Pulmonary artery endothelial cell (primary cell): ENCODE data around the gene REEP3. TPM values are rescaled to one million over a fixed set of nuclear protein-coding genes. Genes with fewer than 3 reads are reported as not detected.

Experiments used
- DNase-seq: peaks from one replicate; pipeline ENCODE4 v3.0.0-alpha.2; 2011; ENCODE audit warnings: low read depth, low spot score
- total RNA-seq: library from RNA; depleted of rRNA; stranded (reverse); fragments of >200 nt; gene quantifications from 2 replicates; pipeline ENCODE4 v1.2.3, GENCODE V29; 2014

The REEP3 gene
- total RNA-seq, 1 donor from 2014 or later: 39.4 TPM

- DNase-seq: no peak
Observed at GRCh38 chr10:63505562-63505961, 15.6 kb upstream of the REEP3 start.

GRCh38 chr10:63506554-63506953 lies 14.6 kb upstream of the REEP3 start:
- no peak for DNase-seq

GRCh38 chr10:63515002-63515763 lies 6.0 kb upstream of the REEP3 start:
- no peak for DNase-seq

- no peak for DNase-seq
Observed at GRCh38 chr10:63516207-63516606, 5.0 kb upstream of the REEP3 start.

GRCh38 chr10:63518690-63519288 lies 2.4 kb upstream of the REEP3 start:
- no peak for DNase-seq

GRCh38 chr10:63521416-63522276 lies 445 bp downstream of the REEP3 start:
- peak; percentile 37 for DNase-seq

GRCh38 chr10:63522277-63522687 lies 1.1 kb downstream of the REEP3 start:
- no peak for DNase-seq

- DNase-seq: no peak
Observed at GRCh38 chr10:63522995-63523394, 1.8 kb downstream of the REEP3 start.

GRCh38 chr10:63525021-63525420 lies 3.8 kb downstream of the REEP3 start:
- no peak for DNase-seq

GRCh38 chr10:63527401-63527800 lies 6.2 kb downstream of the REEP3 start:
- DNase-seq: no peak

- DNase-seq: no peak
Observed at GRCh38 chr10:63528084-63528744, 7.0 kb downstream of the REEP3 start.

- no peak for DNase-seq
Observed at GRCh38 chr10:63530409-63530808, 9.2 kb downstream of the REEP3 start.

GRCh38 chr10:63534723-63535122 lies 13.5 kb downstream of the REEP3 start:
- no peak for DNase-seq

- no peak for DNase-seq
Observed at GRCh38 chr10:63536698-63537097, 15.5 kb downstream of the REEP3 start.

GRCh38 chr10:63537536-63537935 lies 16.3 kb downstream of the REEP3 start:
- no peak for DNase-seq

- DNase-seq: no peak
Observed at GRCh38 chr10:63539377-63539776, 18.2 kb downstream of the REEP3 start.

GRCh38 chr10:63539994-63540393 lies 18.8 kb downstream of the REEP3 start:
- no peak for DNase-seq

GRCh38 chr10:63542835-63543575 lies 21.8 kb downstream of the REEP3 start:
- DNase-seq: no peak

- DNase-seq: no peak
Observed at GRCh38 chr10:63543576-63543962, 22.4 kb downstream of the REEP3 start.

- no peak for DNase-seq
Observed at GRCh38 chr10:63544418-63544817, 23.2 kb downstream of the REEP3 start.
